DOHH2 (cell line): Measurements from ENCODE around the gene FAM124A.

ENCODE experiments used
- H3F3A ChIP-seq: fragments of 200-600 bp; sonication (generic), shearing (Covaris generic); 2 replicates; pipeline ENCODE4 v1.6.0; 2016; ENCODE audit warnings: antibody characterized with exemption, mild to moderate bottlenecking; ENCODE audit not compliant: control insufficient read depth, insufficient read depth
- H3K27ac ChIP-seq: fragments of 200-600 bp; sonication (generic); 2 replicates; pipeline ENCODE4 v1.5.1; 2014; ENCODE audit warnings: low read depth, mild to moderate bottlenecking, low read length, moderate library complexity
- H3K27me3 ChIP-seq: fragments of 200-600 bp; sonication (generic); 2 replicates; pipeline ENCODE4 v1.6.1; 2014; ENCODE audit warnings: mild to moderate bottlenecking, low read length, mixed read lengths; ENCODE audit not compliant: control insufficient read depth
- H3K36me3 ChIP-seq: fragments of 200-600 bp; sonication (generic); 2 replicates; pipeline ENCODE4 v1.6.1; 2014; ENCODE audit warnings: mild to moderate bottlenecking, low read length, moderate library complexity, mixed read lengths; ENCODE audit not compliant: control insufficient read depth
- H3K4me1 ChIP-seq: fragments of 200-600 bp; sonication (generic); 2 replicates; pipeline ENCODE4 v1.6.1; 2014; ENCODE audit warnings: mild to moderate bottlenecking, low read length, mixed read lengths; ENCODE audit not compliant: control insufficient read depth
- H3K4me2 ChIP-seq: fragments of 200-600 bp; sonication (generic); 2 replicates; pipeline ENCODE4 v1.6.0; 2014; ENCODE audit warnings: mild to moderate bottlenecking, low read length, moderate library complexity
- H3K4me3 ChIP-seq: fragments of 200-600 bp; sonication (generic); 2 replicates; pipeline ENCODE4 v1.5.1; 2014; ENCODE audit warnings: mild to moderate bottlenecking, low read length, mixed read lengths
- H3K79me2 ChIP-seq: fragments of 200-600 bp; sonication (generic); 2 replicates; pipeline ENCODE4 v1.6.1; 2014; ENCODE audit warnings: mild to moderate bottlenecking, low read length, mixed read lengths; ENCODE audit not compliant: control insufficient read depth
- H3K9me2 ChIP-seq: fragments of 200-600 bp; sonication (generic); replicated peaks from 2 replicates; pipeline ENCODE4 v1.6.1; 2014; ENCODE audit warnings: mild to moderate bottlenecking, low read length, mixed read lengths; ENCODE audit not compliant: control insufficient read depth
- H3K9me3 ChIP-seq: fragments of 200-600 bp; sonication (generic); 2 replicates; pipeline ENCODE4 v1.6.1; 2014; ENCODE audit warnings: antibody characterized with exemption, low read length, mixed read lengths; ENCODE audit not compliant: control insufficient read depth, insufficient read depth
- H4K20me1 ChIP-seq: fragments of 200-600 bp; sonication (generic); 2 replicates; pipeline ENCODE4 v1.6.0; 2014; ENCODE audit warnings: low read depth, mild to moderate bottlenecking, antibody characterized with exemption, low read length, moderate library complexity; ENCODE audit not compliant: control insufficient read depth, insufficient read depth
- CTCF ChIP-seq: fragments of 200-600 bp; sonication (generic); IDR thresholded peaks from one replicate; pipeline ENCODE4 v1.5.1; 2014; ENCODE audit warnings: antibody characterized with exemption, mild to moderate bottlenecking, low read depth, low read length; ENCODE audit not compliant: poor library complexity, severe bottlenecking
- EZH2phosphoT487 ChIP-seq: fragments of 200-600 bp; sonication (generic); IDR thresholded peaks from 2 replicates; pipeline ENCODE4 v1.6.1; 2017; ENCODE audit warnings: borderline replicate concordance, mild to moderate bottlenecking, antibody characterized with exemption, low read length, moderate library complexity, mixed read lengths

The FAM124A gene

GRCh38 chr13:51240958-51241357 is 18.8 kb downstream of the FAM124A start:
- no peak overlapping the region for H3K4me3 ChIP-seq
- H3K79me2 ChIP-seq, result no peaks in the 10 kb centered on the region
- H3K36me3 ChIP-seq, result no peaks in the 10 kb centered on the region
- H3K4me2 ChIP-seq, result no peak overlapping the region
- H3K9me3 ChIP-seq, result no peaks in the 10 kb centered on the region
- H3F3A ChIP-seq, result no peaks in the 10 kb centered on the region
- no peaks in the 10 kb centered on the region for H4K20me1 ChIP-seq
- TF ChIP-seq EZH2phosphoT487, result no peak
- no peak for TF ChIP-seq CTCF
- H3K27ac ChIP-seq, result no peak overlapping the region
- H3K9me2 ChIP-seq, result no peaks in the 10 kb centered on the region
- H3K4me1 ChIP-seq, result peaks cover 5% of the 10 kb centered on the region
- no peaks in the 10 kb centered on the region for H3K27me3 ChIP-seq

- Histone ChIP-seq H3K4me1 (no peaks in the 10 kb centered on the region), H3K4me3 (no peak overlapping the region), H4K20me1 (no peaks in the 10 kb centered on the region), H3K79me2 (no peaks in the 10 kb centered on the region), H3F3A (no peaks in the 10 kb centered on the region), H3K9me2 (no peaks in the 10 kb centered on the region), H3K4me2 (no peak overlapping the region), H3K27me3 (no peaks in the 10 kb centered on the region), H3K9me3 (no peaks in the 10 kb centered on the region), H3K36me3 (no peaks in the 10 kb centered on the region), H3K27ac (no peak overlapping the region)
- TF ChIP-seq EZH2phosphoT487, result no peak
- no peak for TF ChIP-seq CTCF
These were observed 19.5 kb downstream of the FAM124A start for GRCh38 chr13:51241720-51242119.

DNA sequence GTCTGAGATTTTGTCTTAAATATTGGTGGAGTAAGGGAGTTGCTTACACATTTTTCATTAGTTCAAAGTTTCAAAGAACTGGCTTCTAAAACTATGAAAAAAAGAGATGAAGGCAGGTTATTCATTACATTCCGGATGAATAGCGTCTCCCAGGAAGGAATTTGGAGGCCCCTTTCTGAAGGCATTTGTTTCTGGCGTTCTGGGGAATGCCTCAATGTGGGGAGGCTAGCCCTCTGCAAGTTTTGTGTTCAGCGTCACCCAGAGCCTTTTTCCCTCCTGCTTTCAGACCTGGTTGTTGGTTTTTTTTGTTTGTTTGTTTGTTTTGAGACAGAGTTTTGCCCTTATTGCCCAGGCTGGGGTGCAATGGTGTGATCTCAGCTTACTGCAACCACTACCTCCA is 21.0 kb downstream of the FAM124A start:
- H3K27ac ChIP-seq, result no peak overlapping the region
- H3K9me2 ChIP-seq, result no peaks in the 10 kb centered on the region

More for the DNA sequence above, 21.0 kb downstream of the FAM124A start:
- Histone ChIP-seq H3K4me3 (no peak overlapping the region), H3K79me2 (no peaks in the 10 kb centered on the region), H3K9me3 (no peaks in the 10 kb centered on the region), H3F3A (no peaks in the 10 kb centered on the region), H4K20me1 (no peaks in the 10 kb centered on the region), H3K4me2 (no peak overlapping the region), H3K27me3 (no peaks in the 10 kb centered on the region), H3K4me1 (no peaks in the 10 kb centered on the region), H3K36me3 (no peaks in the 10 kb centered on the region)
- TF ChIP-seq EZH2phosphoT487 (no peak), CTCF (no peak)
